ENCODE measurements around the gene ADAMTS2.

DNA sequence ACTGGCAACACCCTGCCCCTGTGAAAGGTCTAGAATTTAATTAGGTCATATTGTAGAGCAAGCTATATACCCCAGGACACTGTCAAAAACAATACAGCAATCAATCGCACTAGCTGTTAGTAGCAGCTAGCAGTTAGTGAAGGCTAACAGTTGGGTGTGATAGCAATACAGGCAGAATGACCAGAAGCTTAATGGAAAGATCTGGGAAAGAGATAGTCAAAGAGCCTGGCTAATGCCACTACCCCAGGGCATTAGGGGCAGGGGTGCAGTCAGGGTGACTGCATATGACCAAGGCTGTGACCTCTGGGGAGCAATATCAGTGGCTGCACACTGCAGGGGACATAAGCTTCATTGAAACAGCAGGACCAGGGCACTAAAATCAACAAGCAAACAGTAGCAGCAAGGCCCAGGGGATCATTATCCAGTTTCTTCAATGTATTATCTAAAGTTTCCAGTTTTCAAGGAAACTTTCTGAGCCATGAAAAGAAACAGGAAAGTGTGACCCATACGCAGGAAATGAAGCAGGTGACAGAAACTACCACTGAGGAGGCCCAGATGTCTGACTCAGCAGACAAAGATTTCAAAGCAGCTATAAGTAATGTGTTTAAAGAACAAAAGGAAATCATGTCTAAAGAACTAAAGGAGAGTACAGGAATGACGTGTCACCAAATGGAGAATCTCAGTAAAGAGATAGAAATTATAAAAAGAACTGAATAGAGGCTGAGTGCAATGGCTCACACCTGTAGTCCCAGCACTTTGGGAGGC lies 202.6 kb downstream of the ADAMTS2 start:
- TF ChIP-seq CTCF (IDR thresholded peaks at IDR 0.05; ENCODE audit: insufficient read depth, low read length, poor library complexity, severe bottlenecking) (no peak), EZH2phosphoT487 (conservative IDR thresholded peaks at IDR 0.05; ENCODE audit: low read length) (no peak)
